IMR-90 (cell line): ENCODE results near the gene SLC12A8. TPM values are rescaled to one million over a fixed set of nuclear protein-coding genes. Genes with fewer than 3 reads are reported as not detected.

ENCODE experiments used
- ATAC-seq: fragments of 200-7000 bp; cut with Tn5 transposase; 2 replicates; pipeline ENCODE4 v1.9.1; 2020; ENCODE audit warnings: low read depth, mild to moderate bottlenecking, moderate library complexity
- BruUV-seq: library from RNA; stranded (reverse); fragments of 400-500 nt; replicated peaks from 2 replicates; lab custom pipeline; 2021; lab: Mats Ljungman, UMichigan
- CTCF ChIA-PET: fragments of 300-600 bp; formaldehyde crosslinking; extraction: SDS; loops from one replicate; lab custom pipeline; 2021; ENCODE audit warnings: antibody characterized with exemption; lab: Yijun Ruan, JAX
- POLR2A ChIA-PET: fragments of 300-600 bp; sonication (Branson Sonifier 250); formaldehyde crosslinking; loops from one replicate; lab custom pipeline; 2022; ENCODE audit warnings: antibody characterized with exemption; ENCODE audit not compliant: unreplicated experiment; lab: Charles Lee
- DNase-seq: peaks from one replicate; pipeline ENCODE4 v3.0.0; 2013
- H2AFZ ChIP-seq: replicated peaks from 2 replicates; pipeline ENCODE3; 2013; ENCODE audit warnings: low read length, mild to moderate bottlenecking; ENCODE audit not compliant: poor library complexity
- H2AK5ac ChIP-seq: 2 replicates; pipeline ENCODE4 v1.6.1; 2013; ENCODE audit warnings: low read depth, low read length, inconsistent platforms
- H2AK9ac ChIP-seq: replicated peaks from 2 replicates; pipeline ENCODE3; 2013; ENCODE audit warnings: mild to moderate bottlenecking, low read depth, low read length, moderate library complexity; ENCODE audit not compliant: poor library complexity
- H2BK120ac ChIP-seq: 2 replicates; pipeline ENCODE4 v1.6.1; 2013; ENCODE audit warnings: low read depth, low read length, inconsistent platforms
- H2BK15ac ChIP-seq: 3 replicates; pipeline ENCODE4 v1.6.1; 2013; ENCODE audit warnings: low read depth, low read length, inconsistent platforms
- H2BK20ac ChIP-seq: 2 replicates; pipeline ENCODE4 v1.6.1; 2013; ENCODE audit warnings: low read depth, mild to moderate bottlenecking, inconsistent platforms, low read length, moderate library complexity
- H2BK5ac ChIP-seq: 2 replicates; pipeline ENCODE4 v1.6.1; 2013; ENCODE audit warnings: mild to moderate bottlenecking, low read depth, low read length, inconsistent platforms; ENCODE audit not compliant: poor library complexity, severe bottlenecking
- H3K14ac ChIP-seq: replicated peaks from 2 replicates; pipeline ENCODE4 v1.6.1; 2013; ENCODE audit warnings: low read depth, low read length, inconsistent platforms
- H3K18ac ChIP-seq: 2 replicates; pipeline ENCODE4 v1.6.1; 2013; ENCODE audit warnings: low read depth, low read length, control low read depth
- H3K23ac ChIP-seq: 2 replicates; pipeline ENCODE4 v1.6.1; 2013; ENCODE audit warnings: low read depth, low read length, inconsistent platforms
- H3K27ac ChIP-seq: 2 replicates; pipeline ENCODE4 v1.5.1; 2013; ENCODE audit warnings: mild to moderate bottlenecking, control low read depth, low read length; ENCODE audit not compliant: insufficient read depth
- H3K27me3 ChIP-seq: 2 replicates; pipeline ENCODE4 v1.6.1; 2013; ENCODE audit warnings: low read length; ENCODE audit not compliant: control insufficient read depth, insufficient read depth
- H3K36me3 ChIP-seq: 2 replicates; pipeline ENCODE4 v1.6.1; 2013; ENCODE audit warnings: low read length, mixed read lengths; ENCODE audit not compliant: control insufficient read depth, insufficient read depth
- H3K4ac ChIP-seq: 2 replicates; pipeline ENCODE4 v1.6.1; 2013; ENCODE audit warnings: low read depth, low read length, inconsistent platforms
- H3K4me1 ChIP-seq: 2 replicates; pipeline ENCODE4 v1.6.1; 2013; ENCODE audit warnings: low read length, mixed read lengths; ENCODE audit not compliant: control insufficient read depth, insufficient read depth
- H3K4me2 ChIP-seq: 2 replicates; pipeline ENCODE4 v1.6.1; 2013; ENCODE audit warnings: low read depth, mild to moderate bottlenecking, control low read depth, low read length, moderate library complexity
- H3K4me3 ChIP-seq: 2 replicates; pipeline ENCODE4 v1.5.1; 2013; ENCODE audit warnings: low read depth, mild to moderate bottlenecking, control low read depth, low read length, moderate library complexity; ENCODE audit not compliant: insufficient read depth
- H3K56ac ChIP-seq: 2 replicates; pipeline ENCODE4 v1.6.1; 2013; ENCODE audit warnings: low read length, inconsistent platforms; ENCODE audit not compliant: insufficient read depth; ENCODE audit errors: extremely low read depth
- H3K79me1 ChIP-seq, 2 experiments: 2 replicates each; pipeline ENCODE4 v1.6.1; 2013; ENCODE audit warnings: low read length in 2 of 2, inconsistent platforms in 1 of 2, low read depth in 1 of 2
- H3K9ac ChIP-seq: 2 replicates; pipeline ENCODE4 v1.6.1; 2013; ENCODE audit warnings: low read depth, low read length, control low read depth
- H3K9me1 ChIP-seq: 2 replicates; pipeline ENCODE4 v1.6.1; 2013; ENCODE audit warnings: low read length, inconsistent platforms; ENCODE audit not compliant: insufficient read depth
- H3K9me3 ChIP-seq: 2 replicates; pipeline ENCODE4 v1.6.1; 2013; ENCODE audit warnings: low read length; ENCODE audit not compliant: control insufficient read depth, insufficient read depth
- H4K20me1 ChIP-seq: 2 replicates; pipeline ENCODE4 v1.6.1; 2013; ENCODE audit warnings: low read length, inconsistent platforms; ENCODE audit not compliant: insufficient read depth
- H4K5ac ChIP-seq: 2 replicates; pipeline ENCODE4 v1.6.1; 2013; ENCODE audit warnings: mild to moderate bottlenecking, low read depth, low read length, control low read depth
- H4K8ac ChIP-seq, 2 experiments: 2 replicates each; pipeline ENCODE4 v1.6.1; 2013; ENCODE audit warnings: low read depth in 2 of 2, low read length in 2 of 2, control low read depth in 1 of 2, inconsistent platforms in 1 of 2
- H4K91ac ChIP-seq: 2 replicates; pipeline ENCODE4 v1.6.1; 2013; ENCODE audit warnings: low read depth, low read length, inconsistent platforms; ENCODE audit not compliant: insufficient read depth
- BHLHE40 ChIP-seq: fragments of 150-350 bp; IDR thresholded peaks from 2 replicates; pipeline ENCODE4 v1.6.1; 2016; ENCODE audit warnings: mild to moderate bottlenecking, low read depth, low read length
- CEBPB ChIP-seq: IDR thresholded peaks from 2 replicates; pipeline ENCODE4 v1.6.1; 2012; ENCODE audit warnings: low read depth, low read length, improper control_type of control experiment
- CHD1 ChIP-seq: IDR thresholded peaks from 2 replicates; pipeline ENCODE4 v1.6.1; 2012; ENCODE audit warnings: low read depth, low read length, improper control_type of control experiment
- CTCF ChIP-seq: conservative IDR thresholded peaks from 2 replicates; pipeline ENCODE4 v1.5.1; 2012; ENCODE audit warnings: mild to moderate bottlenecking, low read depth, low read length, improper control_type of control experiment
- ELK1 ChIP-seq: fragments of 150-350 bp; IDR thresholded peaks from 2 replicates; pipeline ENCODE4 v1.6.1; 2016; ENCODE audit warnings: low read depth, mild to moderate bottlenecking, low read length, moderate library complexity, borderline replicate concordance
- FOS ChIP-seq: fragments of 150-350 bp; IDR thresholded peaks from 2 replicates; pipeline ENCODE4 v1.6.1; 2016; ENCODE audit warnings: low read depth, low read length
- MAFK ChIP-seq: IDR thresholded peaks from 2 replicates; pipeline ENCODE4 v1.6.1; 2012; ENCODE audit warnings: low read depth, low read length, improper control_type of control experiment
- MAZ ChIP-seq: IDR thresholded peaks from 2 replicates; pipeline ENCODE4 v1.6.1; 2012; ENCODE audit warnings: low read depth, mild to moderate bottlenecking, low read length, improper control_type of control experiment, moderate library complexity, borderline replicate concordance
- MXI1 ChIP-seq: IDR thresholded peaks from 2 replicates; pipeline ENCODE4 v1.6.1; 2012; ENCODE audit warnings: low read depth, mild to moderate bottlenecking, low read length, moderate library complexity, borderline replicate concordance
- NFE2L2 ChIP-seq: fragments of 150-350 bp; IDR thresholded peaks from 2 replicates; pipeline ENCODE4 v1.6.1; 2016; ENCODE audit warnings: low read depth, mild to moderate bottlenecking, low read length
- POLR2A ChIP-seq: IDR thresholded peaks from 2 replicates; pipeline ENCODE4 v1.6.1; 2012; ENCODE audit warnings: mild to moderate bottlenecking, low read depth, low read length
- RAD21 ChIP-seq: IDR thresholded peaks from 2 replicates; pipeline ENCODE4 v1.6.1; 2012; ENCODE audit warnings: low read length, improper control_type of control experiment
- RCOR1 ChIP-seq: IDR thresholded peaks from 2 replicates; pipeline ENCODE4 v1.6.1; 2012; ENCODE audit warnings: mild to moderate bottlenecking, low read length, improper control_type of control experiment; ENCODE audit not compliant: insufficient replicate concordance
- RFX5 ChIP-seq: IDR thresholded peaks from 2 replicates; pipeline ENCODE4 v1.8.0; 2012; ENCODE audit warnings: low read depth, mild to moderate bottlenecking, low read length, moderate library complexity
- SMC3 ChIP-seq: fragments of 150-350 bp; IDR thresholded peaks from 2 replicates; pipeline ENCODE4 v1.6.1; 2016; ENCODE audit warnings: low read depth, mild to moderate bottlenecking, antibody characterized with exemption, low read length, moderate library complexity
- USF2 ChIP-seq: fragments of 150-350 bp; IDR thresholded peaks from 2 replicates; pipeline ENCODE4 v1.6.1; 2017; ENCODE audit warnings: mild to moderate bottlenecking, antibody characterized with exemption, low read length, low read depth
- dilution Hi-C: fragments of 300-500 bp; cut with HindIII; formaldehyde crosslinking; loops from one replicate; pipeline ENCODE4 v1.14.3; 2018; ENCODE audit warnings: low sequenced_read_pairs; ENCODE audit not compliant: unreplicated experiment
- in situ Hi-C: fragments of 300-500 bp; cut with MboI; formaldehyde crosslinking; loops from 3 replicates; pipeline ENCODE4 v1.14.3; 2019; ENCODE audit warnings: low sequenced_read_pairs, inconsistent platforms, mixed read lengths
- intact Hi-C: fragments of 100-400 bp; cut with micrococcal nuclease; formaldehyde crosslinking; loops from 2 replicates; pipeline ENCODE4 v1.10.0; 2022
- polyA plus RNA-seq, 3 experiments: library from polyadenylated mRNA; depleted of rRNA; stranded (reverse); fragments of >200 nt; gene quantifications; 2 replicates each; pipeline ENCODE4 v1.2.3, GENCODE V29; 2012; ENCODE audit warnings: low replicate concordance in 1 of 3
- total RNA-seq: library from RNA; depleted of rRNA; stranded (reverse); fragments of >200 nt; gene quantifications from 2 replicates; pipeline ENCODE4 v1.2.3, GENCODE V29; 2012

Gene SLC12A8
- total and polyA plus RNA-seq, 2 of the 4 experiments (the other 2 are of a cell fraction): 2.2 to 4.3 TPM

GRCh38 chr3:125085166-125085565, 127.4 kb downstream of the SLC12A8 start:
- Histone ChIP-seq H3K14ac (no peak overlapping the region), H3K23ac (no peak overlapping the region), H2AFZ (no peak overlapping the region), H4K8ac (no peak overlapping the region), H3K27ac (no peak overlapping the region), H3K9me1 (peaks cover 17% of the 10 kb centered on the region), H2BK5ac (no peak overlapping the region), H3K9ac (no peak overlapping the region), H3K18ac (no peak overlapping the region), H3K4me1 (peaks cover 14% of the 10 kb centered on the region), H4K91ac (no peak overlapping the region), H3K9me3 (no peaks in the 10 kb centered on the region), H3K4me2 (no peak overlapping the region), H2BK120ac (no peak overlapping the region), H2AK9ac (no peak overlapping the region), H2BK15ac (no peak overlapping the region), H2BK20ac (no peak overlapping the region), H3K79me1 (no peaks in the 10 kb centered on the region), H4K5ac (no peak overlapping the region), H3K27me3 (no peaks in the 10 kb centered on the region), H3K4me3 (no peak overlapping the region), H3K36me3 (no peaks in the 10 kb centered on the region; the same call in 1 of the 2 replicates), H3K4ac (no peak overlapping the region; the same call in 1 of the 2 replicates), H3K56ac (no peak overlapping the region), H2AK5ac (no peak overlapping the region), H4K20me1 (no peaks in the 10 kb centered on the region)
- in situ Hi-C loops (no loop called here), intact Hi-C loops (no loop called here), dilution Hi-C loops (no loop called here)
- DNase-seq (no peak), ATAC-seq (no peak)
- BruUV-seq: no TSS peak
- ChIA-PET POLR2A (no interaction called here), CTCF (no interaction called here)
- no peak for TF ChIP-seq RAD21
- TF ChIP-seq USF2: no peak
- TF ChIP-seq MAZ: no peak
- TF ChIP-seq RFX5: no peak
- no peak for TF ChIP-seq MXI1
- no peak for TF ChIP-seq ELK1
- no peak for TF ChIP-seq BHLHE40
- no peak for TF ChIP-seq SMC3
- TF ChIP-seq RCOR1: no peak
- TF ChIP-seq CEBPB: no peak
- no peak for TF ChIP-seq FOS
- TF ChIP-seq NFE2L2: no peak
- TF ChIP-seq CHD1: no peak
- no peak for TF ChIP-seq CTCF
- TF ChIP-seq MAFK: no peak
- no peak for TF ChIP-seq POLR2A
